Gastroesophageal sphincter (tissue), 4 donors: ENCODE data around the gene ZCCHC3. TPM values are rescaled to one million over a fixed set of nuclear protein-coding genes. Genes with fewer than 3 reads are reported as not detected.

Experiments used
- ATAC-seq: fragments of 150-250 bp; one replicate; pipeline ENCODE4 v1.9.1; 2016; ENCODE audit warnings: mild to moderate bottlenecking, moderate library complexity
- H3K27ac ChIP-seq, 4 donors: fragments of 200-600 bp; sonication (generic) in 3 of 4; 1 replicate in 3 of 4; 2 replicates in 1 of 4; pipeline ENCODE4 v1.5.1; 2016 to 2019
- H3K27me3 ChIP-seq: fragments of 200-600 bp; sonication (generic); one replicate; pipeline ENCODE4 v1.5.1; 2019
- H3K36me3 ChIP-seq, 2 donors: fragments of 200-600 bp; sonication (generic); one replicate each; pipeline ENCODE4 v1.5.1; 2019; ENCODE audit warnings: control low read depth in 1 of 2
- H3K4me1 ChIP-seq, 3 donors: fragments of 200-600 bp; sonication (generic); 1 replicate in 2 of 3; 2 replicates in 1 of 3; pipeline ENCODE4 v1.5.1; 2016 to 2019; ENCODE audit warnings: control low read depth in 2 of 3
- H3K4me3 ChIP-seq, 2 donors: fragments of 200-600 bp; sonication (generic); one replicate each; pipeline ENCODE4 v1.5.1; 2019; ENCODE audit warnings: mild to moderate bottlenecking in 1 of 2, moderate library complexity in 1 of 2
- H3K9me3 ChIP-seq, 3 donors: fragments of 200-600 bp; sonication (generic); one replicate each; pipeline ENCODE4 v1.5.1; 2017 to 2019; ENCODE audit warnings: control low read depth in 2 of 3
- CTCF ChIP-seq, 4 experiments: fragments of 200-600 bp in 2 of 4; fragments of 450-650 bp in 2 of 4; sonication (generic) in 1 of 4; IDR thresholded peaks; one replicate each; pipeline ENCODE4 v1.5.1; 2017 to 2019; ENCODE audit warnings: antibody characterized with exemption in 4 of 4, mild to moderate bottlenecking in 2 of 4, moderate library complexity in 2 of 4
- EP300 ChIP-seq: sonication (generic); formaldehyde crosslinking; IDR thresholded peaks from one replicate; pipeline ENCODE4 v1.6.1; 2017; ENCODE audit warnings: antibody characterized with exemption, mild to moderate bottlenecking
- POLR2A ChIP-seq, 2 donors: fragments of 450-650 bp; IDR thresholded peaks; one replicate each; pipeline ENCODE4 v1.6.1; 2017; ENCODE audit warnings: antibody characterized with exemption in 2 of 2, mild to moderate bottlenecking in 2 of 2, moderate library complexity in 1 of 2
- POLR2AphosphoS5 ChIP-seq: sonication (generic); formaldehyde crosslinking; IDR thresholded peaks from one replicate; pipeline ENCODE4 v1.6.1; 2017; ENCODE audit warnings: antibody characterized with exemption
- WGBS, 2 donors: methylation state at CpG; one replicate each; pipeline ENCODE4 v1.1.5; 2018; ENCODE audit warnings: low coverage in 1 of 2; 5-methylcytosine and 5-hydroxymethylcytosine counted together
- total RNA-seq, 4 donors: library from RNA; depleted of rRNA; stranded (reverse); fragments of >200 nt; gene quantifications; one replicate each; pipeline ENCODE4 v1.1.0, GENCODE V29; 2016

Gene ZCCHC3
- total RNA-seq, 4 donors from 2014 or later: 17.4 to 24.0 (median 21.4) TPM

GRCh38 chr20:308427-309038, 11.2 kb downstream of the ZCCHC3 start:
- Histone ChIP-seq H3K4me3 (no peak overlapping the region), H3K4me1 (peaks cover 0 to 23% (median 0%) of the 10 kb centered on the region in 3 donors), H3K36me3 (no peaks in the 10 kb centered on the region), H3K9me3 (no peaks in the 10 kb centered on the region), H3K27me3 (no peaks in the 10 kb centered on the region), H3K27ac (peak overlapping the region in 2 of 4 donors; percentile 87 to 89)
- TF ChIP-seq CTCF (IDR thresholded peaks at IDR 0.05) (no peak), EP300 (no peak), POLR2A (IDR thresholded peaks at IDR 0.05) (no peak), POLR2AphosphoS5 (no peak)
- ATAC-seq: no peak
- WGBS, 2 donors: 46 to 73% methylated on average over 3 to 5 of the region's 7 CpGs

DNA sequence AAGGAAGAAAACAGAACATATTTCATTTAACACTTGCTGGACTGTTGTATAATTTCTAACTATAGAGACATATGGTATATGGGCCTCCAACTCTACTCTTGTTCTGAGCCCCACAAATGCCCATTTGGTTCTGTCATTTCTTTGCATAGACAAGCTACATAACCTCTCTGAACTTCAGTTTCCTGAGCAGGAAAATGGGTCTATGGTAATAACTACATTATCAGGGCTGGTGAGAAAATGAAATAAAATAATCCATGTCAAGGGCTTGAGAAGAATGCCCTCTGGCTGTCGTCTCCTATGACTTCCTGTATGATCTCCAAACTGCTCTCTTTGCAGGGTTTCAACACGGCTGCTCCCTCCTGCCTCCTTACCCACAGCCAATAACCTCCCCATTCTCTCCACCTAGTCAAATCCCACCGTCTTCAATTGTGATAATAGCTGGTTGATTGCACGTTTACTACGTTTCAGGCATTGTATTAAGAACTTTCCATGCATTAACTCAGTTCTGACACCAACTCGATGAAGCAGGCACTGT, 12.0 kb downstream of the ZCCHC3 start:
- TF ChIP-seq EP300: no peak
- no peak for TF ChIP-seq CTCF (IDR thresholded peaks at IDR 0.05)
- TF ChIP-seq POLR2A (IDR thresholded peaks at IDR 0.05): no peak
- TF ChIP-seq POLR2AphosphoS5: no peak
- Histone ChIP-seq H3K4me1 (peaks cover 0 to 23% (median 0%) of the 10 kb centered on the region in 3 donors), H3K4me3 (peak overlapping the region in 1 of 2 donors; percentile 54), H3K9me3 (no peaks in the 10 kb centered on the region), H3K36me3 (no peaks in the 10 kb centered on the region), H3K27ac (peak overlapping the region; percentile 41 to 89 (median 85)), H3K27me3 (no peaks in the 10 kb centered on the region)
- ATAC-seq: no peak
- WGBS, 2 donors: 0 to 2% methylated on average over 2 to 5 of the region's 6 CpGs

DNA sequence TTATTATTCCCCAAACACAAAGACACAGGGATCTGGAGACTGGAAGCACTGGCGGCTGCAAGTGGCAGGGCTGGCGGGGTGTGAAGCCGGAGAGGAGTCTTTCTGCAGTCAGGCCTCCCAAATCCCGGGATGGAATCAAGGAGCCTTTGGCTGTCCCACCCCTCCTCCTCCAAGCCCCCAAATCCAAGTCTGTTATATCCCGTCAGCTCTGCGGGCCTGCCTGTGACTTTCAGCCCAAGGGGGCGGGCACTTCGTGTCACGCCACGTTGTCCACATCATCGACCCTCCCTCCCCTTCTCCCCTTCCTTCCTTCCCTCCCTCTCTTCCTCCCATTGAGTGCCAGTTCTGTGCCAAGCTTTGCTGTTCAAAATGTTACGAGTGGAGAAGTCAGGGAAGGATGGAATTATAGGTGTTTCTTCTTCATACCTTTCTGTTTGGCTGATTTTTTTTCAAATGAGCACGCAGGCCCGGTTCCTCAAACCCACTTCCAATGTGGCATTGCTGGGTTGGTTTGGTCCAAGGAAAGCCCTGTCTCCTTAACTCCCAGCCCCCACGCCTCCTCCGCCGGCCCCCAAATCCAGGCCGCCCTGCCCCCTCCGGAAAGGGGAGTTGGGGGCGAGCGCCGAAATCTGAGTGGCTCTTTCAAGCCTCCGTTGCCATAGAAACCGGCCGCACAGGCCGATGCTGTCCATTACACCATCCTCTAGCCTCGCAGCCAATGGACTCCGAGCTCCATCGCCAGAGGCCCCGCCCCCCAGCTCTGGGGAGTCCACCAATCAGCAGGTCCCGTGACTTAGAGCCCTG, 12.7 kb downstream of the ZCCHC3 start:
- H3K4me1 ChIP-seq: peaks cover 0 to 23% (median 0%) of the 10 kb centered on the region in 3 donors
- peak overlapping the region; percentile 41 to 89 (median 85) for H3K27ac ChIP-seq
- WGBS, 2 donors: 0 to 1% methylated on average over 11 to 17 of the region's 31 CpGs
- ATAC-seq: peak; percentile 100
- no peaks in the 10 kb centered on the region for H3K27me3 ChIP-seq
- H3K4me3 ChIP-seq: peak overlapping the region; percentile 34 to 54
- TF ChIP-seq EP300 (no peak), POLR2A (IDR thresholded peaks at IDR 0.05) (no peak), CTCF (IDR thresholded peaks at IDR 0.05) (no peak), POLR2AphosphoS5 (no peak)
- no peaks in the 10 kb centered on the region for H3K36me3 ChIP-seq
- H3K9me3 ChIP-seq: no peaks in the 10 kb centered on the region

- H3K27ac ChIP-seq: peak overlapping the region in 3 of 4 donors; percentile 25 to 89 (median 87)
- no peak for ATAC-seq
These were observed 13.3 kb downstream of the ZCCHC3 start for GRCh38 chr20:310645-311044.

More at GRCh38 chr20:310645-311044, 13.3 kb downstream of the ZCCHC3 start:
- H3K27me3 ChIP-seq: no peaks in the 10 kb centered on the region
- H3K4me1 ChIP-seq: peaks cover 0 to 23% (median 0%) of the 10 kb centered on the region in 3 donors
- TF ChIP-seq CTCF (IDR thresholded peaks at IDR 0.05) (no peak), POLR2A (IDR thresholded peaks at IDR 0.05) (no peak), POLR2AphosphoS5 (no peak), EP300 (no peak)
- WGBS, 2 donors: 2 to 5% methylated on average over 7 of the region's 7 CpGs
- H3K36me3 ChIP-seq: no peaks in the 10 kb centered on the region
- no peaks in the 10 kb centered on the region for H3K9me3 ChIP-seq
- H3K4me3 ChIP-seq: peak overlapping the region in 1 of 2 donors; percentile 54
